ENCODE results near the gene CENPT.
A peak's percentile ranks its signal among the peaks of the same experiment; 100 is the strongest.
"Not testable (repeated sequence)": the region's sequence is repeated elsewhere in the genome, so short reads cannot be mapped to it uniquely, and the experiment has no call there.

CENPT gene

DNA sequence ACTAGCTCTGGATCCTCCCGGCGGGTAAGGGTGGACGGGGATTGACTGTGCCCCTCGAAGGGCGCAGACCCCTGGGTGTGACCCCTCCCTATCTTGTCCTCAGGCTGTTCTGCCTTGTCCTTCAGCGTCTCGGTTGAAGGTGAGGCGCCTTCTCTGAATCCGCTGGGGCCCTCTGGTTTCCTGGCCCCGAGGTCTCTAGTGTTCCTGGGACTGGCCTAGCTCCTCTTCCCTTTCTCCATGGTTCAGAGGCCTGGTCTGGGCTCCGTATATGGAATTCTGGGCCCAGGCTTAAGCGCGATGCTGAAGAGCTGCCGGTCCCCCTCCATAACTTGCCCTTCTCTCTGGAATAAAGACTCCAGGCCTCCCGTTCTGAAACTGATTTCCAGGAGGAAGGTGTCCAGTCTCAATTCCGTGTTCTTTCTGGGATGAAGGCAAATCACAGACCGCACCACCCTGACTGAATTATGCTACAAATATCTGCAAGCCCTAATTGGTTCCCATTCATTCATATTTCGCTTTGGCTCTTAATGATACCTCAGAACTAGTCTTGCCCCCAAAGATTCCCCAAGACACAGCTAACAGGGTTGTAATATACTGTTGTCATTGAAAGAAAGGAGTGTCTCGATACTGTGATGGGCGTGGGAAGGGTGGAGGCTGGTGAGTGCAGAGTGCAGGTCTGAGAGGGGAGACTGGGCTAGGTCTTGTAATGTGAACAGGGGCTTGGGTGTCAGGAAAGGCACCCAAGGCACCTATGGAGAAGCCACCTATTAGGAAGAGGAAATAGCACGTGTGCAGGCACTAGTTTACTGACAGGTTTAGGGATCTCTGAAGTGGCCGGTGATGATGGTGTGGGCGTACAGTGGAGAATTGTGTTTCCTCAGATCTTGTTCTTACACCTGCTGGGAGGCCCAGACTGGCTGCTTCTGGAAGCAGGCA, 26.2 kb upstream of the CENPT start:
- no peak for DNase-seq

- DNase-seq = peak; percentile 78
Observed at GRCh38 chr16:67872631-67873434, 25.3 kb upstream of the CENPT start, which contains the start of gene EDC4. EDC4 (plus strand) TSS chr16:67873052; CDS start chr16:67873262, 210 bp downstream.

GRCh38 chr16:67872131-67872630, 24.7 kb upstream of the CENPT start:
- DNase-seq = no peak

GRCh38 chr16:67871256-67871655, 23.8 kb upstream of the CENPT start:
- DNase-seq = no peak

- DNase-seq = no peak
Observed at GRCh38 chr16:67869653-67870052, 22.2 kb upstream of the CENPT start.

DNA sequence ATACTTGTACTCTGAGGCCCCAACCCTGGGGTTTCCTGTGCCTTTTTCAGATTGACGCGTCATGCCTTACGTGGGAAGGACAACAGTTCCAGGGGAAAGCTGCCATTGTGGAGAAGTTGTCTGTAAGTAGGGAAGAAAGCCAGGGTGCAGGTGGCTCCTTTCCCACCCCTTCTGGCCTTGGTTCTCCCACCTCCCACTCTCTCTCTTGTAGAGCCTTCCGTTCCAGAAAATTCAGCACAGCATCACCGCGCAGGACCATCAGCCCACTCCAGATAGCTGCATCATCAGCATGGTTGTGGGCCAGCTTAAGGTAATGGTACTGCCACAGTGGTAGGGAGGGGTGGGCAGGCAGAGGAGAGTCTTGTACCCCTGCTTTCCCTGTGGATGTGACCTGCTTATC, 20.8 kb upstream of the CENPT start:
- DNase-seq = no peak

GRCh38 chr16:67865318-67865717, 17.8 kb upstream of the CENPT start:
- DNase-seq = peak; percentile 47

- no peak for DNase-seq
Observed at GRCh38 chr16:67864594-67864993, 17.1 kb upstream of the CENPT start.

DNA sequence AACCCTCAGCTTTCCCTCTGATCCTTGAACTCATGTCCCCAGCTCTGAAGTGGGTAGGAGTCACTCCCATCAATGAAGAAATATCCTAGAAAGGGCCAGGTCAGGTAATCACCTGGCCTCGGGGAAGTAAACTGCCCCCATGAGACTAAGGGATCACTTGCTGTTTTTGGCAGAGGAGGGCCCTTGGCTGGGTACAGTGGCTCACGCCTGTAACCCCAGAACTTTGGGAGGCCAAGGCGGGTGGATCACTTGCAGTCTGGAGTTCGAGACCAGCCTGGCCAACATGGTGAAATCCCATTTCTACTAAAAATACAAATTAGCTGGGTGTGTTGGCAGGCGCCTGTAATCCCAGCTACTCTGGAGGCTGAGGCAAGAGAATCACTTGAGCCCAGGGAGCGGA, 16.6 kb upstream of the CENPT start:
- DNase-seq = not testable (repeated sequence)

GRCh38 chr16:67862623-67863583, 15.4 kb upstream of the CENPT start:
- DNase-seq = peak; percentile 80

DNA sequence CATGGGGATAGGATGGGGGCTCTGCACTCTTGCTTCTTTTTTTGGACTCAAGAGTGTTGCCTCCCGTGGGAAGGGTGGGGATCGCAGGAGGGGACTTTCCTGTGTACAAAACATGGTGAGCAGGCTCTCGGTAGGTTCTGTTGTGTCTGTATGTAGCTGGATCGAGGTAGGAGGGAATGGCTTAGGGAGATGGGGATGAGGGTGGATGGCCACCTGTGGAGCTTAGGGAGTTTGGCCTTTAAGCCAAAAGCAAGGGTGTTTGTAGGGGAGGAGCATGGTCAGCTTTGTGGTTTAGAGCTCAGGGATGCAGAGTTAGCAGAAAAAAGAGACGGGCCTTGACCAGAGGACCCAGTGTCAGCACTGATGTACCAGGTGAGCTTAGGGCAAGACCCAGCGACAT, 14.4 kb upstream of the CENPT start:
- DNase-seq = no peak

DNA sequence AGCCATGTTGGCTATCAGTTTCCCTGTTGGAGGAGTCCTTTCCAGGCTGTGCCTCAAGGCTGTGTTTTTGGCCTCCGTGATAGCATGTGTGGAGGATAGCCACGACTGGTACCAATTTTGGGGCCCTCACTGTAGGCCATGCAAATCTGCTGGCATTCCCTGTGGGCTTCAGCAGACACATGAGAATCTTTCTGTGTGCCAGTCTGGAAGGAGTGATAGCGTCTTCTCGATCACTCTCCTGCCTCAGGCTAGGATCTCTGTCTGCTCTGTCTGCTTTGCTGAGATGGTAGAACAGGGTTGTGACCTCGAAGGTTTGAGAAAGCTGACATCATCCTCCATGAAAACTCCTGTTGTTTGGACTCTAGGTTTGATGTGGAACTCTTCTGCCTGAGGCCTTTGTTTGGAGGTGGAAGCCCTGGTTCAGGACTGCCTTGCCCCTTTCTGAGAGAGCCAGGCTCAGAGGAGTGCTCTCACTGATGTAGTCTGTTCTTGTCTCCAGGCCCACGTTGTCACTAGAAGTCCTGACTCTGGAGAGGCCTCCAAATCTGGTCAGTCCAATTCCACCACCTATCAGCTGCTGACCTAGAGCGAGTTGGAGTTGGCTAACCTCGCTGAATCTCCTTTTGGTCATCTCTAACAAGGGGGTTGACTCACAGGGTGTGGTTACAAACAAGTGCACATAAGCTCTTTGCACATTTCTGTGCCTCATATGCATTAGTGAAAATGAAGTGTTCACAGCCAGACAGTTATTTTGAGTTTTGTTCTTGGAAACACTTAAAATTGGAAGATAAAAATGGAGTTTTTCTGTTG, 13.3 kb upstream of the CENPT start:
- no peak for DNase-seq

DNA sequence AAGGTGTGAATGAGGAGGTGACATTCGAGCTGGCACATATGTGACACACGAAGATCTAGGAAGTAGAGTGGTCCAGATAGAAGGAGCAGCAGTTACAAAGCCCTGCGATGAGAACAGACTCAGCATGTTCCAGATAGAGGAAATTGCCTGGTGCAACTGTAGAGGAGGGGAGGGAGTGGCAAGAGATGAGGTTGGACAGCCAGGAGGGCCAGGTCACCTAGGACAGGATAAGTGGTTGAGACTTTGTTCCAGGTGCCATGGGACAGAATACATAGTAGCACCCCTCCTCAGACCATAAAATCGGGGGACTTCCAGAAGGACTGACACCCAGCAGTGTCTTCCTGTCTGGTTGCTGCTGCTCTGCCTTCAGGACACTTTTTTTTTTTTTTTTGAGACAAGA, 11.0 kb upstream of the CENPT start:
- DNase-seq = no peak

DNA sequence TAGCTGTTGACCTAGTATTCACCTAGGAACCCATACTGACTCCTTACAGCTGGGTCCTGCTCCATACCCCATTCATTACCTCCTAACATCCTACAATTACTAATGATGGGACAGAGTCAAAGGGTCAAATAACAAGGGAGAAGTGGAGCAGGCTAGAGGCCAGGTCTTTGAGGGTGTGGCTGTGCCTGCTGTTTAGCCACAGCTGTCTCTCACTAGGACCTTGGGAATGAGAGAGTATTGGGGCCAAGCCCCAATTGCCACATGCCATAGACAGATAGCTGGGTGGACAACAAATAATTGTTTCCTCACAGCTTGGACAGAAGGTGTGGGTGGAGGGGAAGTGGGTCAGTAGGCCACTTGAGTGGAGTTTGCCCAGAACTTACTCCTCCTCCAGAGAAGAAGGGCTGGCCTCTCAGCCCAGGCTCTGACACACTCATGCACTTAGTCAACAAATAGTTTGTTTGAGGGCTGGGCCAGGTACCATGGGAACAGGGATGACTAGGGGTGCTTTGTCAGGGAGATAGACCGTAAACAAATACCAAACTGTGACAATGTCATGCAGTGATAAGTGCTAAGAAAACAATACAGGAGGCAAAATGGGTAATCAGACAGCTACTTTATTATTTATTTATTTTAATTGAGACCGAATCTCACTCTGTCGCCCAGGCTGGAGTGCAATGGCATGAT, 10.2 kb upstream of the CENPT start:
- DNase-seq = peak; percentile 68

DNA sequence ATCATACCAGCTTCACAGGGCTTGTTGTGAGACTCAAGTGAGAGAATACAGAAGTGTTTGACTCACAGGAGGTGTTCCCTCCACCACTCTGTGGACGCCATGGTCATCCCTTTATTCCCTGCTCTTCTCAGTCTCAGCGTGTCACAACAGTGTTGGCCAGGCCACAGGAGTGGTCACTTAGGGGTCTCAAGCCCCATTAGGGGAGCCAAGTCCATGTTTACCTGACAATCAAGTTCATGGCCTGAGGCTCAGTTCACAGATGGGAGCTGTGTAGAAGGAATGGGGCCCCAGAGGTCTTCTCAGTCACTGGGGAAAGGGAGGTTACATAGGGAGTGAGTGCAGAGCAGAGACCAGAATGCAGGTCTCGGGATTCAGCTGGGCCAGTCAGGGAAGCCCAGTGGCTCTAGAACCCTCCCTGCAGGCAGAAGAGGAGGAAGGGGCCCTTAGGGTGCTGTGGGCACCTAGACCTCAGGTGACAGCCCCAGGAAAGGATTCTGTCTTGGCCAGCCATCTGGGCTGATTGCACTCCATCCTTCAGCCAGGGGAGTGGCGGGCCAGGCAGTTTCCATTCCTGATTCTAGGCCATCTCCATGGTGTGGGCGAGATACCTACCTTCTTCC, 9.5 kb upstream of the CENPT start:
- no peak for DNase-seq

DNA sequence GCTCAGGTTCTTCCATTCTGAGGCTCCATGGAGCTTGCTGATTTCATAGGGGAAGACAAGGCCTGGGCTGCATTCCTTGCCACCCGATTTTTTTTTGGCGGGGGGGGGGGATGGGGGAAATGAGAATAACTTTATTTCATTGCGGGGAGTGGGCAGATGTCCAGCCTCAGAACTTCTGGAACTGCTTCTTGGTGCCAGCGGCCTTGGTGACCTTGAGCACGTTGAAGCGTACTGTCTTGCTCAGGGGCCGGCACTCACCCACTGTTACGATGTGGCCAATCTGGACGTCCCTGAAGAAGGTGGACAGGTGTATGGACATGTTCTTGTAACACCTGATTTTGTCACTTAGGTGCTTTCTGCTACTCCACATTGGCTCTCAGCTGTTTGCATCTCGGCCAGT, 8.3 kb upstream of the CENPT start:
- DNase-seq = no peak

- DNase-seq = no peak
Observed at GRCh38 chr16:67853670-67854069, 6.2 kb upstream of the CENPT start.

GRCh38 chr16:67848118-67848517, 625 bp upstream of the CENPT start:
- no peak for DNase-seq

- DNase-seq = peak; percentile 97
Observed at GRCh38 chr16:67846320-67847063, 1.0 kb downstream of the CENPT start, which contains the start of gene NUTF2. NUTF2 (plus strand) TSS chr16:67846933; CDS start chr16:67865131, 18,198 bp downstream.

DNA sequence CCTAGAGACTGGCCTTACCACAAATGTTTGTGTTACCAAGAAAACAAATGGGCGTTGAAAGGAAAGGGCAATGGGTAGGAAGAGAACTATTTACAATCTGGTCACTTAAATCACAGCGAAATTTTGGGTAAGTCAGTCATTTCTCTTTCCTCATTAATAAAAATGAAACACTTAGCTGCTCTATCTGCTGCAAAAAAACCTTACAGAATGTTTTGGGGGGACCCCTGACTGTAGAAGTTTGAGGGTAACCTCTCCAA, 1.5 kb downstream of the CENPT start:
- DNase-seq = no peak
